Stimulated activated CD4-positive, alpha-beta T cell treated with anti-CD3 and anti-CD28 coated beads, Interleukin-12 subunit alpha, Interleukin-12 subunit beta, amount 100 ng/mL, for 48 hours (primary cell): Measurements from ENCODE around the gene AOX1.
"Not testable (repeated sequence)": the region's sequence is repeated elsewhere in the genome, so short reads cannot be mapped to it uniquely, and the experiment has no call there.

Experiments
- DNase-seq, 3 donors: peaks; one replicate each; pipeline ENCODE4 v3.0.0-alpha.2; 2020; ENCODE audit warnings: low read depth in 2 of 3, low spot score in 1 of 3

Gene AOX1

GRCh38 chr2:200600549-200601225 lies 14.9 kb downstream of the AOX1 start:
- no peak for DNase-seq

- no peak for DNase-seq
These were observed 16.8 kb downstream of the AOX1 start for GRCh38 chr2:200602584-200602983.

- no peak for DNase-seq
These were observed 18.2 kb downstream of the AOX1 start for GRCh38 chr2:200603972-200604371.

GRCh38 chr2:200604571-200605255 lies 18.9 kb downstream of the AOX1 start:
- DNase-seq, result no peak

GRCh38 chr2:200608341-200609027 lies 22.7 kb downstream of the AOX1 start:
- no peak for DNase-seq

- no peak for DNase-seq
These were observed 23.3 kb downstream of the AOX1 start for GRCh38 chr2:200609028-200609614.

GRCh38 chr2:200610217-200610616 lies 24.4 kb downstream of the AOX1 start:
- DNase-seq, result not testable (repeated sequence)

- no peak for DNase-seq
These were observed 27.9 kb downstream of the AOX1 start for GRCh38 chr2:200613692-200614091.

- no peak for DNase-seq
These were observed 28.4 kb downstream of the AOX1 start for GRCh38 chr2:200614249-200614648.

- no peak for DNase-seq
These were observed 29.4 kb downstream of the AOX1 start for GRCh38 chr2:200615247-200615646.

- no peak for DNase-seq
These were observed 30.4 kb downstream of the AOX1 start for GRCh38 chr2:200616193-200616592.

GRCh38 chr2:200616656-200617055 lies 30.8 kb downstream of the AOX1 start:
- no peak for DNase-seq

- no peak for DNase-seq
These were observed 31.6 kb downstream of the AOX1 start for GRCh38 chr2:200617156-200618053.

- DNase-seq, result no peak
These were observed 32.2 kb downstream of the AOX1 start for GRCh38 chr2:200618054-200618419.

GRCh38 chr2:200618590-200619021 lies 32.8 kb downstream of the AOX1 start:
- DNase-seq, result no peak

- DNase-seq, result no peak
These were observed 33.5 kb downstream of the AOX1 start for GRCh38 chr2:200619279-200619678.

- no peak for DNase-seq
These were observed 35.0 kb downstream of the AOX1 start for GRCh38 chr2:200620606-200621390.

- no peak for DNase-seq
These were observed 36.3 kb downstream of the AOX1 start for GRCh38 chr2:200622106-200622505.

GRCh38 chr2:200624026-200624425 lies 38.2 kb downstream of the AOX1 start:
- DNase-seq, result no peak

- no peak for DNase-seq
These were observed 38.8 kb downstream of the AOX1 start for GRCh38 chr2:200624658-200625057.
